Activated gamma-delta T cell (primary cell): ENCODE data around the gene KDELR1.

ENCODE experiments used
- DNase-seq: peaks from one replicate; lab custom pipeline; 2025; lab: John Stamatoyannopoulos, UW

Gene KDELR1

GRCh38 chr19:48371367-48371766 lies 20.0 kb downstream of the KDELR1 start:
- DNase-seq = no peak

GRCh38 chr19:48370955-48371354 lies 20.4 kb downstream of the KDELR1 start:
- DNase-seq = no peak

- DNase-seq = no peak
Measured at GRCh38 chr19:48368936-48369335, 22.4 kb downstream of the KDELR1 start.

GRCh38 chr19:48367855-48368254 lies 23.5 kb downstream of the KDELR1 start:
- no peak for DNase-seq

- DNase-seq = no peak
Measured at GRCh38 chr19:48365602-48366001, 25.7 kb downstream of the KDELR1 start.

- DNase-seq = no peak
Measured at GRCh38 chr19:48364598-48365348, 26.6 kb downstream of the KDELR1 start.

- DNase-seq = peak; percentile 98
Measured at GRCh38 chr19:48363810-48364597, 27.3 kb downstream of the KDELR1 start, which contains the start of the genes SYNGR4 and TMEM143. Gene SYNGR4, plus strand, starts transcription at chr19:48364367. Its CDS starts 1,476 bp downstream, at chr19:48365843. Gene TMEM143, minus strand, starts transcription at chr19:48363940. Its CDS starts 20 bp downstream, at chr19:48363920.

- no peak for DNase-seq
Measured at GRCh38 chr19:48363500-48363809, 27.9 kb downstream of the KDELR1 start.

- peak; percentile 72 for DNase-seq
Measured at GRCh38 chr19:48362716-48363499, 28.4 kb downstream of the KDELR1 start.

GRCh38 chr19:48361912-48362311 lies 29.4 kb downstream of the KDELR1 start:
- DNase-seq = no peak

- no peak for DNase-seq
Measured at GRCh38 chr19:48359123-48359522, 32.2 kb downstream of the KDELR1 start.

GRCh38 chr19:48355365-48355954 lies 35.9 kb downstream of the KDELR1 start:
- DNase-seq = no peak

- DNase-seq = no peak
Measured at GRCh38 chr19:48354332-48354992, 36.9 kb downstream of the KDELR1 start.

- DNase-seq = no peak
Measured at GRCh38 chr19:48353677-48354076, 37.7 kb downstream of the KDELR1 start.

- DNase-seq = no peak
Measured at GRCh38 chr19:48351341-48351752, 40.0 kb downstream of the KDELR1 start.

GRCh38 chr19:48350856-48351255 lies 40.5 kb downstream of the KDELR1 start:
- no peak for DNase-seq

- DNase-seq = no peak
Measured at GRCh38 chr19:48348737-48349136, 42.6 kb downstream of the KDELR1 start.

GRCh38 chr19:48348045-48348444 lies 43.3 kb downstream of the KDELR1 start:
- DNase-seq = no peak

- no peak for DNase-seq
Measured at GRCh38 chr19:48346191-48346590, 45.2 kb downstream of the KDELR1 start.

GRCh38 chr19:48344892-48345291 lies 46.5 kb downstream of the KDELR1 start:
- DNase-seq = no peak

GRCh38 chr19:48342841-48343540 lies 48.4 kb downstream of the KDELR1 start:
- no peak for DNase-seq
